A673 (cell line): ENCODE measurements around the gene ANO4. TPM values are rescaled to one million over a fixed set of nuclear protein-coding genes. Genes with fewer than 3 reads are reported as not detected.
"Not testable (repeated sequence)": the region's sequence is repeated elsewhere in the genome, so short reads cannot be mapped to it uniquely, and the experiment has no call there.

Experiments
- BruUV-seq: library from RNA; stranded (reverse); fragments of 400-500 nt; replicated peaks from 2 replicates; lab custom pipeline; 2021; lab: Mats Ljungman, UMichigan
- CTCF ChIA-PET: fragments of 300-600 bp; sonication (Branson Sonifier 250); formaldehyde crosslinking; loops from one replicate; lab custom pipeline; 2022; ENCODE audit warnings: antibody characterized with exemption; lab: Charles Lee
- POLR2A ChIA-PET: fragments of 300-600 bp; sonication (Branson Sonifier 250); formaldehyde crosslinking; loops from one replicate; lab custom pipeline; 2022; ENCODE audit warnings: antibody characterized with exemption; ENCODE audit not compliant: low non-redundant PET; lab: Charles Lee
- DNase-seq: peaks from one replicate; pipeline ENCODE4 v3.0.0-alpha.2; 2015; ENCODE audit warnings: low spot score
- H3K27ac ChIP-seq: fragments of 200-600 bp; sonication (generic); 2 replicates; pipeline ENCODE4 v1.5.1; 2016; ENCODE audit warnings: mixed run types, low read depth, mild to moderate bottlenecking, mixed read lengths, antibody characterized with exemption, low read length; ENCODE audit not compliant: poor library complexity, severe bottlenecking
- H3K27me3 ChIP-seq: fragments of 200-600 bp; sonication (generic); replicated peaks from 2 replicates; pipeline ENCODE4 v1.6.1; 2017; ENCODE audit warnings: mixed run types, low read depth, mild to moderate bottlenecking, mixed read lengths, antibody characterized with exemption, low read length; ENCODE audit not compliant: insufficient read depth, poor library complexity
- H3K36me3 ChIP-seq: fragments of 200-600 bp; sonication (generic); 2 replicates; pipeline ENCODE4 v1.6.1; 2016; ENCODE audit warnings: mixed run types, mild to moderate bottlenecking, mixed read lengths, antibody characterized with exemption, low read length; ENCODE audit not compliant: insufficient read depth, poor library complexity, severe bottlenecking
- H3K4me1 ChIP-seq: fragments of 200-600 bp; sonication (generic); 2 replicates; pipeline ENCODE4 v1.6.1; 2017; ENCODE audit warnings: mixed run types, mild to moderate bottlenecking, mixed read lengths, antibody characterized with exemption, low read length; ENCODE audit not compliant: insufficient read depth, poor library complexity, severe bottlenecking
- H3K4me3 ChIP-seq: fragments of 200-600 bp; sonication (generic); 2 replicates; pipeline ENCODE4 v1.5.1; 2016; ENCODE audit warnings: low read depth, mixed run types, mild to moderate bottlenecking, mixed read lengths, low read length; ENCODE audit not compliant: poor library complexity, severe bottlenecking
- H3K9me3 ChIP-seq: fragments of 200-600 bp; sonication (generic); 2 replicates; pipeline ENCODE4 v1.6.1; 2016; ENCODE audit warnings: mixed run types, low read depth, mild to moderate bottlenecking, mixed read lengths, antibody characterized with exemption, low read length; ENCODE audit not compliant: poor library complexity, severe bottlenecking
- EZH2 ChIP-seq: fragments of 200-600 bp; sonication (generic); IDR thresholded peaks from 2 replicates; pipeline ENCODE4 v1.6.1; 2017; ENCODE audit warnings: borderline replicate concordance, low read depth, mild to moderate bottlenecking, mixed read lengths, antibody characterized with exemption, low read length; ENCODE audit not compliant: poor library complexity, severe bottlenecking
- intact Hi-C: fragments of 100-400 bp; cut with micrococcal nuclease; formaldehyde crosslinking; loops from one replicate; pipeline ENCODE4 v1.10.0; 2022; ENCODE audit not compliant: unreplicated experiment
- total RNA-seq: library from RNA; stranded (reverse); gene quantifications from 2 replicates; pipeline ENCODE4 v1.2.3, GENCODE V29; 2021
- TF ChIP-seq, protein P1 (sequence below): fragments of 300-800, 200-600 bp; sonication (generic); conservative IDR thresholded peaks from 2 replicates; pipeline ENCODE4 v1.5.1; 2017; ENCODE audit warnings: low read depth, mild to moderate bottlenecking, antibody characterized with exemption, low read length, moderate library complexity, mixed read lengths

The ANO4 gene
- total RNA-seq, 1 experiment from 2014 or later: 9.3 TPM

DNA sequence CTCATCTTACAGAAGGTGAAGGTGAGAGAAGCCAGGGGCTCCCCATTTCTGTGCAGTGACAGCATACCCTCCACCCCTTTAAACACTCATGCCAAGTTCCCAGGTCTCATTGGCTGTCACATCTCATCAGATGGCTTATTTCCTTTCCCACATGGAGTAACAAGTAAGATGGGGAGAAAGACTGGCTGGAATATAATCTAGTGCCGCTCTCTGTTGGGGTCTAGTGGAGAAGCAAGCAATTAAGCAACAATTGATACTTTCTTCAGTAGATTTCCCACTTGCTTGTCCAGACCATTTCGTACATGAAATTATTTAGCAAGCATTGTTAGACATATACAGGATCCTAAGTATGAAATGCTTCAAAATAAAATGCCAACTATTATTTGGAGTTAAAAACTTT, 323.3 kb downstream of the ANO4 start:
- DNase-seq: no peak
- H3K4me3 ChIP-seq: no peak overlapping the region
- TF ChIP-seq EZH2: no peak
- TF ChIP-seq, protein P1, sequence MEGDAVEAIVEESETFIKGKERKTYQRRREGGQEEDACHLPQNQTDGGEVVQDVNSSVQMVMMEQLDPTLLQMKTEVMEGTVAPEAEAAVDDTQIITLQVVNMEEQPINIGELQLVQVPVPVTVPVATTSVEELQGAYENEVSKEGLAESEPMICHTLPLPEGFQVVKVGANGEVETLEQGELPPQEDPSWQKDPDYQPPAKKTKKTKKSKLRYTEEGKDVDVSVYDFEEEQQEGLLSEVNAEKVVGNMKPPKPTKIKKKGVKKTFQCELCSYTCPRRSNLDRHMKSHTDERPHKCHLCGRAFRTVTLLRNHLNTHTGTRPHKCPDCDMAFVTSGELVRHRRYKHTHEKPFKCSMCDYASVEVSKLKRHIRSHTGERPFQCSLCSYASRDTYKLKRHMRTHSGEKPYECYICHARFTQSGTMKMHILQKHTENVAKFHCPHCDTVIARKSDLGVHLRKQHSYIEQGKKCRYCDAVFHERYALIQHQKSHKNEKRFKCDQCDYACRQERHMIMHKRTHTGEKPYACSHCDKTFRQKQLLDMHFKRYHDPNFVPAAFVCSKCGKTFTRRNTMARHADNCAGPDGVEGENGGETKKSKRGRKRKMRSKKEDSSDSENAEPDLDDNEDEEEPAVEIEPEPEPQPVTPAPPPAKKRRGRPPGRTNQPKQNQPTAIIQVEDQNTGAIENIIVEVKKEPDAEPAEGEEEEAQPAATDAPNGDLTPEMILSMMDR: no peak
- H3K27ac ChIP-seq: no peak overlapping the region
- H3K9me3 ChIP-seq: no peaks in the 10 kb centered on the region
- intact Hi-C loops: no loop called here
- no peaks in the 10 kb centered on the region for H3K27me3 ChIP-seq
- CTCF ChIA-PET: no interaction called here
- no TSS peak for BruUV-seq
- H3K36me3 ChIP-seq: no peaks in the 10 kb centered on the region
- H3K4me1 ChIP-seq: no peaks in the 10 kb centered on the region
- POLR2A ChIA-PET: no interaction called here

DNA sequence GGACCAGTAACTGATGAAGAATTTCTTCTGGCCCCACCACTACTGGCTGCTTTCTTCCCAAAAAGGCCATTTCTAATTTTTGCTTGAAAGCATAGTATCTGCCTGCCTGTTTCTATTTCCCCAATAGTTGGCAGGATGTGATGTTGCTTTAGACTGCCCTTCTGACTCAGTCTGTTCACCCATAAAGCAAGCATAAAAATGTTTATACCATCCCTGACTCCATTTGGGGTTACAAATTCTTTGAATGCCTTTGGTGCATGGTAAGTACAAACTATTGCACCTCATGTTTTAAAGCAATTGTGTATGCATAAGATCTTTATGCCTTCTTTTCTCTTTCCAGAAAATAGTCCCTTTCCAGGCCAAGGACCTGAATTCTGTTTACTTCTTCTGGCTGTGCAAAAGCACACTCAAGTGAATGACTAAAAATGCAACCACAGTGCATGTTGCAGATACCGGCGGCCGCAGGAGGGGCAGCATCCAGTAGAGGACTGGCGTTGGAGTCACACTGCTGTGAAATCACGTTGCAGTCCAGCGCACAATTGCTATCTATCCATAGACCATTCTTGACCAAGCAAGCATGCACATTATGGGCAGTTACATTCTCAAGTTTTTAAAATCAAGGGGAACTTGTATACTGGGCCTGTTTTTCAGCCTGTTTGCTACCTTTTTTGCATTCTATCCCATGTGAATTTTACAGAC, 333.1 kb downstream of the ANO4 start:
- Histone ChIP-seq H3K27me3 (no peaks in the 10 kb centered on the region), H3K9me3 (no peaks in the 10 kb centered on the region), H3K36me3 (no peaks in the 10 kb centered on the region), H3K27ac (no peak overlapping the region), H3K4me1 (no peaks in the 10 kb centered on the region), H3K4me3 (no peak overlapping the region)
- POLR2A ChIA-PET: no interaction called here
- no peak for DNase-seq
- intact Hi-C loops: no loop called here
- no TSS peak for BruUV-seq
- CTCF ChIA-PET: no interaction called here
- TF ChIP-seq EZH2: no peak
- TF ChIP-seq, protein P1: no peak

DNA sequence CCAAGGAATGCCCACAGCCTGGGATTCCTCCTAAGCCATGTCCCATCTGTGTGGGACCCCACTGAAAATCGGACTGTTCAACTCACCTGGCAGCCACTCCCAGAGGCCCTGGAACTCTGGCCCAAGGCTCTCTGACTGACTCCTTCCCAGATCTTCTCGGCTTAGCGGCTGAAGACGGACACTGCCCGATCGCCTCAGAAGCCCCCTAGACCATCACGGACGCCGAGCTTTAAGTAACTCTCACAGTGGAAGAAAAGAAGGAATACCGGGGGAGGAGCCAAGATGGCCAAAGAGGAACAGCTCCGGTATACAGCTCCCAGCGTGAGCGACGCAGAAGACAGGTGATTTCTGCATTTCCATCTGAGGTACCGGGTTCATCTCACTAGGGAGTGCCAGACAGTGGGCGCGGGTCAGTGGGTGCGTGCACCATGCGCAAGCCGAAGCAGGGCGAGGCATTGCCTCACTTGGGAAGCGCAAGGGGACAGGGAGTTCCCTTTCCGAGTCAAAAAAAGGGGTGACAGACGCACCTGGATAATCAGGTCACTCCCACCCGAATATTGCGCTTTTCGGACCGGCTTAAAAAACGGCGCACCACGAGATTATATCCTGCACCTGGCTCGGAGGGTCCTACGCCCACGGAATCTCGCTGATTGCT, 351.3 kb downstream of the ANO4 start:
- DNase-seq, H3K4me1 ChIP-seq, H3K9me3 ChIP-seq, H3K36me3 ChIP-seq, H3K4me3 ChIP-seq, H3K27me3 ChIP-seq, BruUV-seq, CTCF ChIA-PET, H3K27ac ChIP-seq, intact Hi-C loops, POLR2A ChIA-PET: not testable (repeated sequence)

DNA sequence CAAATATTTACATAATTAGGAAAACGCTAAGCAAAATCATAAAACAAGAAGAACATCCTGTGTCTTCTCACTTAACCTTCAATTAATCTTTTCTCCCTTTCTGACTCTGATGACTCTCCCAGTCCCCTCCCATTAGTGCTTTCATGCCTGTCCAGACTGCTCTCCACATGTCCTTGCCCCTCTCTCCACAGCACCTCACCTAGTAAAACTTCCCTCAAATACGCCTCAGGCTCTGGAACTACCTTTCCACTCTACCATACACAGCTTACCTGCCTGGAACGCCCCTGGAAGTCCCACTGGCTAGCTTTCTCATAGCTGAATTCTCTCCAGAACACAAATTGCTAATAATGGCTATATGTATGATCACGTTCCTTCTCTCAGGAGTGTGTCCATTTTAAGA, 370.7 kb downstream of the ANO4 start:
- H3K9me3 ChIP-seq: no peaks in the 10 kb centered on the region
- no TSS peak for BruUV-seq
- CTCF ChIA-PET: no interaction called here
- POLR2A ChIA-PET: no interaction called here
- intact Hi-C loops: no loop called here
- H3K4me3 ChIP-seq: no peak overlapping the region
- no peaks in the 10 kb centered on the region for H3K27me3 ChIP-seq
- DNase-seq: no peak
- H3K36me3 ChIP-seq: no peaks in the 10 kb centered on the region
- TF ChIP-seq EZH2: no peak
- TF ChIP-seq, protein P1: no peak
- no peak overlapping the region for H3K27ac ChIP-seq
- H3K4me1 ChIP-seq: peaks cover 6% of the 10 kb centered on the region
